ENCODE data around the gene AGAP1.

- TF ChIP-seq POLR2AphosphoS5 (IDR thresholded peaks at IDR 0.05; ENCODE audit: low read depth, low read length) (no peak), TAF1 (IDR thresholded peaks at IDR 0.05; ENCODE audit: low read depth, low read length) (no peak)
Measured at GRCh38 chr2:235583144-235583543, 89.3 kb downstream of the AGAP1 start.
